DMS 273 (cell line): ENCODE results near the gene PSD2.

Experiments used
- DNase-seq: peaks from one replicate; lab custom pipeline; 2025; ENCODE audit not compliant: unreplicated experiment; lab: John Stamatoyannopoulos, UW

Gene PSD2

DNA sequence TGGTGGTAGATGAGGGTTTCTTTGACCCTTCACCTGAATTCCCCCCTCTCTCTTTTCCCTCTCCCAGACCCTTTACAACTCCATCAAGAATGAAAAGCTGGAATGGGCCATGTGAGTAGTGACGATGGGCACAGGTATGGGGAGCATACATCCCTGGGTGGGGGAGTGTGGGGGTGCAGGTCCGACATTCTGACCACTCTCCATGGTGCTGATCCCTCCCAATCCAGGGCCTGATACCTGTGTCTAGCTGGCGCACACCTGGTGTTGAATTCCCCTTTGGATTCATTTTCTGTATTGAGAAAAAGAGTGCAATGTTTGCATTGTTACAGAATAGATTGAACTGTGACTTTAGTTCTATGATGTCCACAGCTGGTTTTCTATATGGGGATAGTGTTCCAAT lies 40.0 kb downstream of the PSD2 start:
- DNase-seq = no peak

- DNase-seq = no peak
Measured at GRCh38 chr5:139836469-139837208, 41.0 kb downstream of the PSD2 start.

GRCh38 chr5:139837711-139838380 lies 42.2 kb downstream of the PSD2 start:
- DNase-seq = no peak

DNA sequence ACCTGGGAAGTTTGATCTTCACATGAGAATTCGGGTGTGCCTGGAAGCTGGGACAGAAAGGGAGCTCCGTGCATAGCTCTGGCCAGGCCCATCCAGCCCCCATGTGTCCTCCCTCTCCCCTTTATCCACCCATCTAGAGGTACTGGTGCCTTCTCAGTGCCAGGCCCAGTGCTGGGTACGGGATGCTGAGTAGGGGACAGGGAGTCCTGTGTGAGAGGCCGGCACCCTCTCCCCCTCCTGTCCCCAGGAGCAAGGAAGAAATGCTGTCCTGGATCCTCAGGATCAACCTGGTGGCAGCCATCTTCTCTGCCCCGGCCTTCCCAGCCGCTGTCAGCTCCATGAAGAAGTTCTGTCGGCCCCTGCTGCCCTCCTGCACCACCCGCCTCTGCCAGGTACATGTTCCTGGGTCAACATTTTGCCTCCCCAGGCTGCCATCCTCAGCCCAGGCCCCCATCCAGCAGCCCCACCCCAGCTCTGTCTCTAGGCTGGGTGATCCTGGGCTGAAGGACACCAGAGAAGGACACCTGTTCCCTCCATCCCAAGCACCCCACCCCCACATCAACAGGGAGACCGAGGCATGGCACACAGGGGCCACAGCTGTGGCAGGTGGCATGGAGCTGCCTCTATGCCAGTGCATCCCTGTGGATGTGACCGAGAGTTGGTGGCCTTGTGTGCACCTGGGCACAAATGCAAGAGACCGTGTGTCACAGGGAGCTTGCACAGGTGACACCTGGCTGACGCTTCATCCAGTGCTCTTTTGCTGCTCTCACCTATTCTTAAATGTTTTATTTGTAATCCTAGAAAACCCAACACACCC lies 43.0 kb downstream of the PSD2 start:
- no peak for DNase-seq

DNA sequence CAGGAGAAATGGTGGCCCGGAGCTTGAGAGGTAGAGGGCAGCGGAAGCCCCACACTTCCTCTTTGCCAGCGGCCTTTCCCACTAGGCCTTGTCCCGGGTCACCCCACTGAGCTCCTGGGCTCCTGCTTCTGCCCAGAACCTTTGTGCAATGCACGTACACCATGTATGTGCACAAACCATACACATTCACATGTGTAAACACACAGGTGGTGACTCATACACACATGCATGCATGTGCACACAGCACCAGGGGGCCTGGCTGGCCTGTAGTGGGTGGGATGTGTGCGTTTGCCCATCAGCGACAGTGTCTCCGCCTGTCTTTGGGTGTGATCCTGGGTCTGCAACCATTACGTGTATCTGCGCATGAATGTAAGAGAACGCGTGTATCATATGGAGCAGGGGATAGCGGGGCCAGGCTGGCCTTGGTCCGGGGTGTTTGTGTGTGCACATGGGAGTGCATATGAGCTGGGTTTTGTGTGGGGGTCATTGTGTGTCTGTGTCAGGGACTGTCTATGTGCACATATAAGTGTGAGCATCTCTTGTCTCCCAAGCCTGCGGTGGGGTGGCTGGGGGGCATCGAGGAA lies 43.7 kb downstream of the PSD2 start:
- DNase-seq = no peak

DNA sequence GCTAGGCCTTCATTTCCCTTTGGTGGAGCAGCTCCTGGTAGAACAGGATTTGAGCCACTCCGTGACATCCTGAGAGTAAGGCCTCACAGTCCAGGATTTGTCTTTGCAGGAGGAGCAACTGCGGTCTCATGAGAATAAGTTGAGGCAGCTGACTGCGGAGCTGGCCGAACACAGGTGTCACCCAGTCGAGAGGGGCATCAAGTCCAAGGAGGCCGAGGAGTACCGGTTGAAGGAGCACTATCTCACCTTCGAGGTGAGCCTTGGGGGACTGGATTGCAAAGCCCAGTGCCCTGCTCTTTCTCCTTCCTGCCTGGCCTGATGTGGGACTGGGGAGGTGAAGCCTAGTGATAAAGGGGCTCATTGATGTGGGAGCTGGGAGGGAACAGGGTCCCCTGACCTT lies 44.3 kb downstream of the PSD2 start:
- no peak for DNase-seq

DNA sequence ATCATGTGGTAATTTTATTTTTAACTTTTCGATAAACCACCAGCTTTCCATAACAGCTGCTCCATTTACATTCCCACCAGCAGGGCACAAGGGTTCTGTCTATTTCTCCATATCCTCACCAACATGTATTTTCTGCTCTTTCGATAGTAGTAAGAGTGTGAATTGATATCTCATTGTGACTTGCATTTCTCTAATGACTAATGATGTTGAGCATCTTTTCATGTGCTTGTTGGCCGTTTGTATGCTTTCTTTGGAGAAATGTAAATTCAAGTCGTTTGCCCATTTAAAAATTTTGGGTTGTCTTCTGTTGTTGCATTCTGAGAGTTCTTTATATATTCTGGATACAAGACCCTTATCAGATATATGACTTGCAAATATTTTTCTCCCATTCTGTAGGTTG lies 45.9 kb downstream of the PSD2 start:
- no peak for DNase-seq

GRCh38 chr5:139842321-139842720 lies 46.7 kb downstream of the PSD2 start:
- DNase-seq = no peak

GRCh38 chr5:139843991-139844390 lies 48.4 kb downstream of the PSD2 start:
- no peak for DNase-seq

DNA sequence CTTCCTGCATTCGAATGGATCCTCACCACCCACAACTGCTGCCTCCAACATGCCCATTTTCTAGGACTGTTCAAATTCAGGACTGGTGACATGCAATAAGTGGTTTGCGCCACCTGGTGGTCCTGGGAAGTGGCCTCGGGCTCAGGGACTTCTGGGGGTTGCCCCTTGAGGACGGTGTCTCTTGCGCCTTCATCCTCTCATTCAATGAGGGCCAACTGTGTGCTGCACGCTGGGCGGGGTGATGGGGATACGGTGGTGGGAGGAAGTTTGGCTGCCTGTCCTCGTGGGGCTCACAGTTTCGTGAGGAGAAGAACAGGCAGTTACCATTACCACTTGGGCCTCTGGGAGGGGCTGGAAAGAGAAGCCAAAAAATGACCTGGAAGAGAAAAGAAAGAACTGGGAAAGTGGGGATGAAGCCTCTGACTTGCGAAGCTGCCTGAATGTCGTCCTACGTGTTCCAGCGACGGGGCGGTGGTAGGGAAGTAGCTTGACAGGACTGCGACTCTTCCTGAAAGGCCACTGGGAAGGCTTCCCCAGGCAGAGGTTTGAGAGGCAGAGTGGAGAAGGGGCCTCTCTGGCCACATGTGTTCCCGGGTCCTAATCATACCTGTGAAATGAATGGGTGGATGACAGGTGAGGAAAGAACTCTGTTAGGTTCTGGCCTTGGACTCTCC lies 49.0 kb downstream of the PSD2 start:
- peak; percentile 92 for DNase-seq

GRCh38 chr5:139845846-139846681 lies 50.5 kb downstream of the PSD2 start:
- peak; percentile 70 for DNase-seq

GRCh38 chr5:139847091-139847490 lies 51.5 kb downstream of the PSD2 start:
- DNase-seq = no peak

DNA sequence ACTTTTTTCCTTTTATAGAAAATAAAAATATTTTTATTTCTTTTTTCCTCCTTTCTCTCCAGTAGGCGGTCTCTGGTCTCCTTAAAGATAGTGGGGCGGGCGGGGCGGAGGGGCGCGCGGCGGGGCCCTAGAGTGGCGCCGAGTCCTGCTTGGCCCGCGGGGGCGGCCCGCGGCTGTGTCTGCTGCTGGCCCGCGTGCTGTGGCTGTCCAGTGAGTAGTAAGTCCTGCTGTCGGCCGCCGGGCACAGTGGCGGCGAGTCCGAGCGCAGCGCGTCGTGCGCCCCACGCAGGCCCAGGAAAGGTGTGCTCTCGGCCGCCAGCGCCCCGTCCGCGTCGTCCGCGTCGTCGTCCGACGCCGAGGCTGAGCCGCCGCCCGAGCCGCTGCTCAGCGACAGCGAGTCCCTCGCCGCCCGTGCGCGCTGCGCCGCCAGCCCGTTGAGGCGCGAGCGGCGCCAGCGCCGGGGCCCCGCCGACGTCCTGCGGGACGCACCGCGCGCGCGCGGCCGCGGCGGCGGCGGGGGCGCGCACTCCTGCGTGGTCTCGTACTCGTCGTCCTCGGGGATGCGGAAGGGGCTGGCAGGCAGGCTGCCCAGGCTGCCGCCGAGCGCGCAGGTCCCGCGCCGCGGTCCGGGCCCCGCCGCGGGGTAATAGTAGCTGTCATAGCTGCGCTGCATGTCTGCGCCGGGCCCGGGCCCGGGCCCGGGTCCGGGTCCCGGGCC lies 52.3 kb downstream of the PSD2 start:
- peak; percentile 91 for DNase-seq

DNA sequence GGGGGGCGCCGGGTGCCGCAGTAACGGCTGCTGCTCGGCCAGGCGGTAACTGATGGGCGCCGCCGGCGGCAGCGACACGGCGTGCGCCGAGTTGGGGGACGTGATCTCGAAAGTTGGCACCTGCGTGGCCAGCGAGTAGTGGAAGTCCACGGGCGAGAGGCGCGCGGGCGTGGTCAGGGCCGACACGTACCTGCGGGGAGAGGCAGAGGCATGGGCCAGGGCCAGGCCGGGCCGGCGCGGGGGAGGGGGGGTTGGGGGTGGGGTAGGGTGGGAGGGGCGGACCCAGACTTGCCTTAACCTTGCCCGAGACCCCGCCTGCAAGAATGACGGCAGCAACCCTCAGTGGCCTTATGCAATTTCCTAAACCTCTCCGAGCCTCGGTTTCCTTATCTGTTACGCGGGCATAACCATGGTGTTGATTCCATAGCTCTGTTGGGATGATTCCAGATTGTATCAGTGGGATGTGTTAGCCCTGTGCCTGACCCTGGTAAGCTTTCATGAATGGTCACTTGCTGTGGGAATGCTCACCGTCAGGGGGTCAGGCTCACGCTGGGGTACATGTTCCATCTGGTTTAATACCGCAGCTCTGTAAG lies 53.0 kb downstream of the PSD2 start:
- peak; percentile 33 for DNase-seq

GRCh38 chr5:139849501-139849900 lies 53.9 kb downstream of the PSD2 start:
- DNase-seq = no peak

- peak; percentile 34 for DNase-seq
Measured at GRCh38 chr5:139849942-139850341, 54.3 kb downstream of the PSD2 start.

DNA sequence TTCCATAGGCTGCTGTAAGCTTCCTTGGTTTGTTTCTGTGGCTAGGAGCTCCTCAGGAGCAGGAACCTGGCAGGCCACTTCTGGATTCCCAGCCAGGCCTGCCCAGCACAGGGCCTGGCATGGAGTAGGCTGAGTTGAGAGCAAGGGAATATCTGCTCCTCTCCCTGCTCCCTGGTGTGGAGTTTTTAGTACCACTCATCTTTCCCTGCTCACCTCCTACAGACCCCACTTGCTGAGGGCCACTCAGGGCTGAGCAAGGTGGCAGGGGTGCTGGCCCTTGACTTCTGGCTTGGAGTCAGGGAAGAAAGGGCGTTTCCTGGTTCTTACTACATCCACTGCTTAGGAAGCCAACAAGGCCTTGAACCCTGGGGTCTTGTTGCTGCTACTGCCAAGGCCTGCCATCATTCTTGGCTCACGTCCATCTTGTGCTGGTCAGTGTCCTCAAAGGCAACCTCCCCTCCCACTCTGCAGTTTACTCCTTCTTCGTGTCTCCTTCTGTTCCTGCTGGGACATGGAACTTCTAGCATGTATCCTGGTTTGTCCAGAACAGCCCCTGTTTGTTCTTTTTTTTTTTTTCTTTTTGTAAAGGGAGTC lies 54.9 kb downstream of the PSD2 start:
- no peak for DNase-seq

DNA sequence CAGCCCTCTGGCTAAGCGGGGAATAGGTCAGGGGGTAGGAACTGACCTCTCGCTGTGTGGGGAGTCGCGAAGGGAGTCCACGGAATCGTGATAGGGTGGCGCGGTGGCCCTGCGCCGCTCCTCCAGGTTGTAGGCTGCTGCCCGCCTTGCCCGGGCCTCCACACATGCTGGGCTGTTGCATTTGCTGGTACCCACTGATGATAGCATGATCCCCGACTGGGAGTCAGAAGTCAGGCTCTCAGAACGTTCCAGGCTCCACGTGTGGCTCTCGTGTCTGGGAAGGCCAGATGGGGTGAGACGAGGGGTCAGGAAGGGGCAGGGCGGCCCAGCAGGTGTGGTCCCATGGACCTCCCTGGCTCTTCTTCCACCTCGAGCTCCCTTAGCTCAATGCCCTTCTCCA lies 56.0 kb downstream of the PSD2 start:
- DNase-seq = no peak

- no peak for DNase-seq
Measured at GRCh38 chr5:139852696-139853095, 57.1 kb downstream of the PSD2 start.
